H9 (cell line): ENCODE data around the gene KRT81. TPM values are rescaled to one million over a fixed set of nuclear protein-coding genes. Genes with fewer than 3 reads are reported as not detected.

Experiments used
- DNase-seq: peaks from one replicate; pipeline ENCODE4 v3.0.0-alpha.2; 2017
- H2AFZ ChIP-seq: one replicate; pipeline ENCODE4 v1.6.1; 2013; ENCODE audit warnings: mild to moderate bottlenecking, low read length, control low read depth, moderate library complexity
- H2AK5ac ChIP-seq: 2 replicates; pipeline ENCODE4 v1.6.1; 2013; ENCODE audit warnings: low read length, control low read depth, mixed read lengths; ENCODE audit not compliant: insufficient read length
- H2BK120ac ChIP-seq: one replicate; pipeline ENCODE4 v1.6.1; 2013; ENCODE audit warnings: low read depth, mild to moderate bottlenecking, low read length, control low read depth, inconsistent platforms; ENCODE audit not compliant: poor library complexity, severe bottlenecking
- H2BK12ac ChIP-seq: 2 replicates; pipeline ENCODE4 v1.6.1; 2013; ENCODE audit warnings: low read length, control low read depth, mixed read lengths, low read depth; ENCODE audit not compliant: insufficient read length
- H2BK15ac ChIP-seq: 2 replicates; pipeline ENCODE4 v1.6.1; 2013; ENCODE audit warnings: low read depth, low read length, control low read depth
- H2BK20ac ChIP-seq: one replicate; pipeline ENCODE4 v1.6.1; 2013; ENCODE audit warnings: low read depth, mild to moderate bottlenecking, low read length, control low read depth, inconsistent platforms; ENCODE audit not compliant: poor library complexity, severe bottlenecking
- H2BK5ac ChIP-seq: 2 replicates; pipeline ENCODE4 v1.6.1; 2013; ENCODE audit warnings: low read length, control low read depth, mixed read lengths; ENCODE audit not compliant: insufficient read length
- H3K14ac ChIP-seq: 2 replicates; pipeline ENCODE4 v1.6.1; 2013; ENCODE audit warnings: low read length, control low read depth; ENCODE audit not compliant: insufficient read depth
- H3K18ac ChIP-seq: 2 replicates; pipeline ENCODE4 v1.6.1; 2013; ENCODE audit warnings: low read depth, mild to moderate bottlenecking, mixed read lengths, low read length, control low read depth; ENCODE audit not compliant: insufficient read length
- H3K23ac ChIP-seq: 2 replicates; pipeline ENCODE4 v1.6.1; 2013; ENCODE audit warnings: low read length, control low read depth, mixed read lengths, low read depth; ENCODE audit not compliant: insufficient read length
- H3K23me2 ChIP-seq: 2 replicates; pipeline ENCODE4 v1.6.1; 2013; ENCODE audit warnings: low read depth, mild to moderate bottlenecking, mixed read lengths, low read length, control low read depth; ENCODE audit not compliant: insufficient read length, poor library complexity, severe bottlenecking
- H3K27ac ChIP-seq: 2 replicates; pipeline ENCODE4 v1.5.1; 2013; ENCODE audit warnings: low read length, control low read depth, mixed read lengths, low read depth; ENCODE audit not compliant: insufficient read length
- H3K27me3 ChIP-seq: 2 replicates; pipeline ENCODE4 v1.6.1; 2013; ENCODE audit warnings: low read length, control low read depth, inconsistent platforms; ENCODE audit not compliant: insufficient read depth
- H3K4ac ChIP-seq: 2 replicates; pipeline ENCODE4 v1.6.1; 2013; ENCODE audit warnings: low read depth, mild to moderate bottlenecking, control low read depth, inconsistent platforms, low read length, moderate library complexity
- H3K4me1 ChIP-seq: 2 replicates; pipeline ENCODE4 v1.6.1; 2013; ENCODE audit warnings: low read length, control low read depth, inconsistent platforms; ENCODE audit not compliant: insufficient read depth
- H3K4me2 ChIP-seq: 2 replicates; pipeline ENCODE4 v1.6.1; 2013; ENCODE audit warnings: low read length, control low read depth, mixed read lengths; ENCODE audit not compliant: insufficient read length, insufficient read depth
- H3K56ac ChIP-seq: 2 replicates; pipeline ENCODE4 v1.6.1; 2013; ENCODE audit warnings: low read depth, mild to moderate bottlenecking, mixed read lengths, low read length, control low read depth; ENCODE audit not compliant: insufficient read length
- H3K79me1 ChIP-seq: 2 replicates; pipeline ENCODE4 v1.6.1; 2013; ENCODE audit warnings: low read depth, mild to moderate bottlenecking, moderate library complexity, low read length, control low read depth, inconsistent platforms; ENCODE audit not compliant: insufficient read depth, poor library complexity, severe bottlenecking
- H3K79me2 ChIP-seq: 2 replicates; pipeline ENCODE4 v1.6.1; 2013; ENCODE audit warnings: low read length, control low read depth, inconsistent platforms; ENCODE audit not compliant: insufficient read depth
- H3K9ac ChIP-seq: 2 replicates; pipeline ENCODE4 v1.6.1; 2013; ENCODE audit warnings: low read length, control low read depth, mixed read lengths; ENCODE audit not compliant: insufficient read length; ENCODE audit errors: extremely low read depth
- H3K9me3 ChIP-seq: one replicate; pipeline ENCODE4 v1.6.1; 2013; ENCODE audit warnings: low read depth, low read length, inconsistent platforms; ENCODE audit not compliant: control insufficient read depth
- H3T11ph ChIP-seq: one replicate; pipeline ENCODE4 v1.6.1; 2013; ENCODE audit warnings: mild to moderate bottlenecking, low read length, control low read depth, inconsistent platforms
- H4K20me1 ChIP-seq: one replicate; pipeline ENCODE4 v1.6.1; 2013; ENCODE audit not compliant: control insufficient read depth, insufficient read length, insufficient read depth
- H4K5ac ChIP-seq: 2 replicates; pipeline ENCODE4 v1.6.1; 2013; ENCODE audit warnings: low read depth, mild to moderate bottlenecking, mixed read lengths, low read length, control low read depth; ENCODE audit not compliant: insufficient read length
- H4K8ac ChIP-seq: replicated peaks from 2 replicates; pipeline ENCODE4 v1.6.1; 2013; ENCODE audit warnings: low read length, control low read depth, mixed read lengths, low read depth; ENCODE audit not compliant: insufficient read length
- H4K91ac ChIP-seq: 2 replicates; pipeline ENCODE4 v1.6.1; 2013; ENCODE audit warnings: low read depth, mild to moderate bottlenecking, moderate library complexity, mixed read lengths, low read length, control low read depth; ENCODE audit not compliant: insufficient read length
- H3K27ac Mint-ChIP-seq, 3 experiments: 2 replicates in 2 of 3; 3 replicates in 1 of 3; pipeline ENCODE4 v1.8.0; 2020 to 2021; ENCODE audit warnings: mixed read lengths in 3 of 3, mild to moderate bottlenecking in 1 of 3, moderate library complexity in 1 of 3
- H3K27me3 Mint-ChIP-seq: 2 replicates; pipeline ENCODE4 v1.8.0; 2021; ENCODE audit warnings: low read depth, mild to moderate bottlenecking, moderate library complexity, mixed read lengths
- H3K36me3 Mint-ChIP-seq, 3 experiments: 2 replicates in 2 of 3; 3 replicates in 1 of 3; pipeline ENCODE4 v1.8.0; 2020 to 2021; ENCODE audit warnings: low read depth in 3 of 3, mixed read lengths in 3 of 3; ENCODE audit not compliant: insufficient read depth in 1 of 3
- H3K4me1 Mint-ChIP-seq, 2 experiments: 2 replicates each; pipeline ENCODE4 v1.8.0; 2020; ENCODE audit warnings: mixed read lengths in 2 of 2
- H3K4me3 Mint-ChIP-seq, 2 experiments: 2 replicates in 1 of 2; 3 replicates in 1 of 2; pipeline ENCODE4 v1.8.0; 2020 to 2021; ENCODE audit warnings: mild to moderate bottlenecking in 2 of 2, mixed read lengths in 2 of 2, moderate library complexity in 1 of 2
- H3K9me3 Mint-ChIP-seq, 2 experiments: 2 replicates in 1 of 2; 3 replicates in 1 of 2; pipeline ENCODE4 v1.8.0; 2020; ENCODE audit warnings: mild to moderate bottlenecking in 2 of 2, mixed read lengths in 2 of 2, moderate library complexity in 1 of 2
- CTCF ChIP-seq: fragments of 200-600 bp; sonication (generic); conservative IDR thresholded peaks from 3 replicates; pipeline ENCODE4 v1.8.0; 2021; ENCODE audit warnings: antibody characterized with exemption, mild to moderate bottlenecking
- WGBS: extraction: QIAGEN DNeasy Blood & Tissue Kit; methylation state at CpG from one replicate; pipeline ENCODE4 v1.1.7; 2013; ENCODE audit warnings: missing lambda C conversion rate, low lambda C conversion rate, mixed read lengths; ENCODE audit not compliant: insufficient read length; ENCODE audit errors: extremely low coverage; 5-methylcytosine and 5-hydroxymethylcytosine counted together
- total RNA-seq: library from RNA; stranded (reverse); gene quantifications from 2 replicates; pipeline ENCODE4 v1.2.1, GENCODE V29; 2021

The KRT81 gene
- total RNA-seq, 1 experiment from 2014 or later = not detected

DNA sequence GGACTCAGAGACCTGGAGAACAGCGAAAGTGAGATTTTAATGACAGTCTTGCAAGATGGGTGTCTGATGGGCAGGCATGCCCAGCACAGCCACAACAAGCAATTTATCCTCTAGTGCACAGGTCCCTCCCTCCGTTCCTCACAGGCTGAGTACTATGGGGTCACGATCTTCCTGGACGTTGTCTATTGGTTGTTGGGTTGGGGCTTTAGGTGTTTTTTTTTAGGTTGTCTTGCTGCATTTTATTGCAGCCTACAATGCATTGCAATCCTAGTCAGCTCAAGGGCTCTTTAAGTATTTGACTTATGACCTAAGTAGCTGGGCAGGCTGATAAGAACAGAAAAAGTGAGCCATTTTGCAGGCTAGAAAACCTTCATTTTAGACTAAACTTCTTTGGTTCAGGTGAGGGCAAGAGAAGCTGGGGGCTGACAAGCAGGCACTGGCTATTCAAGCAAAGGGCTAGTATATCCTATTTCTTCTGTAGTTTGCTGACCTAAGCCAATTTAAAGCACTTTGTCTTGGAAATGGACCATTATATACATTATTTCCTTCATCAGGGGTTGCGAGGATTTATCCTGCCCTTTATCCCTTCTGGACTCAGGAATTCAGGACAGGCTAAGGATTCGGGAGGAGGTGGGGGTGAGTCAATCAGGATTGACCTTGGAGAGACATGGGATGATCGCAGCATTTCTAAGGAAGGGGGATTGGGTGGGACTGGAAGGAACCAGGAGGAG lies 52.3 kb downstream of the KRT81 start:
- no peak overlapping the region for H3K27ac ChIP-seq

More for the DNA sequence above, 52.3 kb downstream of the KRT81 start:
- no CpG with 5 or more reads among the region's 7 CpGs for WGBS
- Histone ChIP-seq H3K9ac (no peak overlapping the region), H3K23me2 (no peaks in the 10 kb centered on the region), H3K4ac (no peak overlapping the region), H3K18ac (no peak overlapping the region), H3K79me2 (no peaks in the 10 kb centered on the region), H3K56ac (no peak overlapping the region), H3K23ac (no peak overlapping the region), H4K20me1 (no peaks in the 10 kb centered on the region), H2BK20ac (no peak overlapping the region), H3K4me1 (peaks cover 12% of the 10 kb centered on the region), H2BK5ac (no peak overlapping the region), H3K27me3 (no peaks in the 10 kb centered on the region; the same call in 1 of the 2 replicates), H2BK15ac (no peak overlapping the region), H2AFZ (no peak overlapping the region), H2BK120ac (no peak overlapping the region), H2AK5ac (no peak overlapping the region), H3K14ac (no peak overlapping the region), H2BK12ac (no peak overlapping the region), H4K5ac (no peak overlapping the region), H3K4me2 (no peak overlapping the region), H3T11ph (no peak overlapping the region), H4K91ac (no peak overlapping the region), H3K9me3 (no peaks in the 10 kb centered on the region), H3K79me1 (no peaks in the 10 kb centered on the region), H4K8ac (no peak overlapping the region)
- Mint-ChIP-seq H3K27ac (no peak overlapping the region; a peak in 1 of 7 replicates), H3K4me1 (peaks cover 48 to 56% of the 10 kb centered on the region in 2 experiments), H3K27me3 (peaks cover 38% of the 10 kb centered on the region), H3K9me3 (no peaks in the 10 kb centered on the region; a peak in 1 of 5 replicates), H3K36me3 (peaks cover 3 to 48% (median 4%) of the 10 kb centered on the region in 3 experiments; a peak in 5 of 7 replicates), H3K4me3 (no peak overlapping the region)
- no peak for DNase-seq
- no peak for TF ChIP-seq CTCF
